Cardiac muscle cell (in vitro differentiated cells and primary cell): Measurements from ENCODE around the gene SLC46A2. TPM values are rescaled to one million over a fixed set of nuclear protein-coding genes. Genes with fewer than 3 reads are reported as not detected.

Experiments used
- DNase-seq, 2 donors: peaks; one replicate each; pipeline versions ENCODE4 v3.0.0 to v3.0.0-alpha.2; 2010 to 2017; ENCODE audit warnings: low read depth in 1 of 2, low spot score in 1 of 2
- H3K27ac ChIP-seq: fragments of 200-600 bp; sonication (generic); 2 replicates; pipeline ENCODE4 v1.5.1; 2016
- H3K27me3 ChIP-seq: fragments of 200-600 bp; sonication (generic); 2 replicates; pipeline ENCODE4 v1.6.0; 2016; ENCODE audit warnings: control low read depth
- H3K36me3 ChIP-seq: fragments of 200-600 bp; sonication (generic); 2 replicates; pipeline ENCODE4 v1.5.1; 2016; ENCODE audit warnings: control low read depth
- H3K4me1 ChIP-seq: fragments of 200-600 bp; sonication (generic); 2 replicates; pipeline ENCODE4 v1.8.1; 2017; ENCODE audit warnings: low read depth, mild to moderate bottlenecking, mixed run types
- H3K4me3 ChIP-seq: fragments of 200-600 bp; sonication (generic); 2 replicates; pipeline ENCODE4 v1.5.1; 2016; ENCODE audit warnings: mild to moderate bottlenecking
- H3K9me3 ChIP-seq: fragments of 200-600 bp; sonication (generic); 2 replicates; pipeline ENCODE4 v1.5.1; 2017; ENCODE audit warnings: low read depth, mild to moderate bottlenecking, control low read depth
- polyA plus RNA-seq: library from polyadenylated mRNA; unstranded; fragments of >200 nt; fragmentation: Nextera tagmentation; extraction: Ambion mirVana; gene quantifications from 2 replicates; pipeline ENCODE4 v1.2.1, GENCODE V29; 2016
- total RNA-seq: library from RNA; depleted of rRNA; stranded (reverse); fragments of >200 nt; gene quantifications from 2 replicates; pipeline ENCODE4 v1.2.3, GENCODE V29; 2016
- TF ChIP-seq, protein P1 (sequence below): IDR thresholded peaks from 2 replicates; pipeline ENCODE4 v1.5.1; 2012; ENCODE audit warnings: low read depth, mild to moderate bottlenecking, low read length

The SLC46A2 gene
- total and polyA plus RNA-seq, 2 experiments from 2014 or later, result not detected

DNA sequence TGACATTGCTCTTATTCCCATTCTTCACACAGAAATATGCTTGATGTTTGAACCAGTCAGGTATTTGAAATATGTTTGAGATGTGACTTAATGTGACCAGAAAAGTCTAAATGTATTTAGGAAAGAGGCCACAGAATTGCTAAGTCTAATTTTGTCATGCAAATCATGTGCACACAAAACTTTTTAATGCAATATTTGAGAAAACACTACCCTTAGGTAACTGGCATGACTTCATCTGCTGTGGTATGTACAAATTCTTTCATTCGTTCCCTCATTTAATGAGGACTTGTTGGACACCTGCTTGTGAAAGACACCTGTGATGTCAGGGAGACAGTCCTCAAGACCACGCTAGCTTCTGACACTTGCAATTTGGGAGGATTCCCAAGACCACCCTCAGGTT is 21.1 kb upstream of the SLC46A2 start:
- Histone ChIP-seq H3K4me3 (no peak overlapping the region), H3K4me1 (no peaks in the 10 kb centered on the region), H3K9me3 (no peaks in the 10 kb centered on the region), H3K27ac (no peak overlapping the region), H3K36me3 (no peaks in the 10 kb centered on the region), H3K27me3 (peaks cover 25% of the 10 kb centered on the region)
- TF ChIP-seq, protein P1, sequence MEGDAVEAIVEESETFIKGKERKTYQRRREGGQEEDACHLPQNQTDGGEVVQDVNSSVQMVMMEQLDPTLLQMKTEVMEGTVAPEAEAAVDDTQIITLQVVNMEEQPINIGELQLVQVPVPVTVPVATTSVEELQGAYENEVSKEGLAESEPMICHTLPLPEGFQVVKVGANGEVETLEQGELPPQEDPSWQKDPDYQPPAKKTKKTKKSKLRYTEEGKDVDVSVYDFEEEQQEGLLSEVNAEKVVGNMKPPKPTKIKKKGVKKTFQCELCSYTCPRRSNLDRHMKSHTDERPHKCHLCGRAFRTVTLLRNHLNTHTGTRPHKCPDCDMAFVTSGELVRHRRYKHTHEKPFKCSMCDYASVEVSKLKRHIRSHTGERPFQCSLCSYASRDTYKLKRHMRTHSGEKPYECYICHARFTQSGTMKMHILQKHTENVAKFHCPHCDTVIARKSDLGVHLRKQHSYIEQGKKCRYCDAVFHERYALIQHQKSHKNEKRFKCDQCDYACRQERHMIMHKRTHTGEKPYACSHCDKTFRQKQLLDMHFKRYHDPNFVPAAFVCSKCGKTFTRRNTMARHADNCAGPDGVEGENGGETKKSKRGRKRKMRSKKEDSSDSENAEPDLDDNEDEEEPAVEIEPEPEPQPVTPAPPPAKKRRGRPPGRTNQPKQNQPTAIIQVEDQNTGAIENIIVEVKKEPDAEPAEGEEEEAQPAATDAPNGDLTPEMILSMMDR, result no peak
- DNase-seq, result no peak

DNA sequence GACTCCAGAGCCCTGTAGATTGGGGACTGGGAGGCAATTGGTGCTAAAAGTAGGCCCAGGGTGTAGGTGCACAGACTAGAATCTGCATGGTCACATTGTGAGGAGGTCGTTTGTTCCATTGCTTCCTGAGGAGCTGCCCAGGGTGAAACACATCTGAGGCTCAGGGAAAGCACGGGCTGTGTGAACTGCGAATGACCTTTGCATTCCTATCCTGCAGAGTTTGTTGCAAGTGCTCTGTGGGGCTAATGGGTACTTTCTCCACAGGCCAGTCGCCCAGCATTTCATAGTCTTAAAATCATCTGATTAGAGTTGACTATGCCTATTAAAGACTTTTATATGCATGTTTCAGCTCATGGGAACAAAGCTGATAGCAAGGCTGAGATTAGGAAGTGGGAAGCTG is 14.4 kb upstream of the SLC46A2 start:
- peak in 1 of 2 donors; percentile 73 for DNase-seq

DNA sequence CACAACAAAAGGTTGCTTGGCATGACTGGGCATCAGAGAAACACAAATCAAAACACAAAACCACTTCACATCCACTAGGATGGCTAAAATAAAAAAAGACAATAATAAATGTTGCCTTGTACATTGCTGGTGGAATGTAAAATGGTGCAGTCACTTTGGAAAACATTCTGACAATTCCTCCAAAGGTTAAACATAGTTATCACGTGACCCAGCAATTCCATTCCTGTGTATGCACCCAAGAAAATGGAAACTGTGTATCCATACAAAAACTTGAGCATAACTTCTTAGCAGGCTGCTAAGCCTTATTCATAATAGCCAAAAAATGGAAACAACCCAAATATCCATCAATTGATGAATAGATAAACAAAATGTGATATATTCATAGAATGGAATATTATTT is 10.2 kb upstream of the SLC46A2 start:
- H3K4me1 ChIP-seq, result peaks cover 9% of the 10 kb centered on the region
- no peaks in the 10 kb centered on the region for H3K9me3 ChIP-seq
- H3K27ac ChIP-seq, result no peak overlapping the region
- DNase-seq, result no peak
- TF ChIP-seq, protein P1, result no peak
- no peak overlapping the region for H3K4me3 ChIP-seq
- H3K36me3 ChIP-seq, result no peaks in the 10 kb centered on the region
- peaks cover 8% of the 10 kb centered on the region for H3K27me3 ChIP-seq

More for the DNA sequence above, 14.4 kb upstream of the SLC46A2 start:
- peaks cover 17% of the 10 kb centered on the region for H3K27me3 ChIP-seq
- peak overlapping the region; percentile 80 for H3K27ac ChIP-seq
- peaks cover 9% of the 10 kb centered on the region for H3K4me1 ChIP-seq
- H3K4me3 ChIP-seq, result no peak overlapping the region
- TF ChIP-seq, protein P1, result no peak
- H3K9me3 ChIP-seq, result no peaks in the 10 kb centered on the region
- no peaks in the 10 kb centered on the region for H3K36me3 ChIP-seq

DNA sequence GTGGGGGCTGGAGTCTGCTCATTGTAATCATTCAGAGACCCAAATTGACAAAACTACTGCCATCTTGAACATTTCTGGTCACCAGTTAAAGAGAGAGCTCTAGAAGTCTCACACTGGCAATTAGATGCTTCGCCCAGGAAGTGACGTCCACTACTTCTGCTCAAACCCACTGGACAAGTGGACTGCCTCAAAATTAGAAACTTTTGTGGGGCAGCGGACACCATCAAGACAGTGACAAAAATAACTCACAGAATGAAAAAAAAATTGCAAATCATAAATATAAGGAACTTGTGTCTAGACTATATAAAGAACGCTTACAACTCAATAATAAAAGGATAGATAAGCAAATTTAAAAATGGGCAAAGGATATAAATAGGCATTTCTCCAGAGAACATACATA is 9.8 kb upstream of the SLC46A2 start:
- TF ChIP-seq, protein P1, result no peak
- H3K27me3 ChIP-seq, result peaks cover 8% of the 10 kb centered on the region
- H3K4me1 ChIP-seq, result peaks cover 9% of the 10 kb centered on the region
- H3K27ac ChIP-seq, result no peak overlapping the region
- no peak for DNase-seq
- no peaks in the 10 kb centered on the region for H3K9me3 ChIP-seq
- H3K4me3 ChIP-seq, result no peak overlapping the region
- H3K36me3 ChIP-seq, result no peaks in the 10 kb centered on the region

DNA sequence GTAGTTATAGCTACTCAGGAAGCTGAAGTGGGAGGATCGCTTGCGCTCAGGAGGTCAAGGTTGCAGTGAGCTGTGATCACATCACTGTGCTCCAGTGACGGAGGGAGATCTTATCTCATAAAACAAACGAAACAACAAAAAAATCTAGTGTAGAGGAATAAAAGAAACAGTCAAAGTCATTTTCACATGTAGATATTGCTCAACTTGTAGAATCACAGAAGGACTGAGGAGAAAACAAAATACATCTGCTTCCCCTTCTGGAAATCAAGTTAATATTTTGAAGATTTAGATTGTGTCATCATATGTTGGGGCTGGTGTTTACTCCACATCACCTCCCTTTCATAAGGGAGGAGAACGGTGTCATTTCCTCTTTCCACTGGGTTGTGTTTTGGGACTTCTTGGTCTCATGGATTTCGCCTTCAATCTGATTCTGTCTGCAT is 8.2 kb upstream of the SLC46A2 start:
- peaks cover 13% of the 10 kb centered on the region for H3K27me3 ChIP-seq
- no peak for DNase-seq
- TF ChIP-seq, protein P1, result no peak
- H3K4me1 ChIP-seq, result no peaks in the 10 kb centered on the region
- H3K36me3 ChIP-seq, result no peaks in the 10 kb centered on the region
- no peak overlapping the region for H3K4me3 ChIP-seq
- no peaks in the 10 kb centered on the region for H3K9me3 ChIP-seq
- H3K27ac ChIP-seq, result no peak overlapping the region

DNA sequence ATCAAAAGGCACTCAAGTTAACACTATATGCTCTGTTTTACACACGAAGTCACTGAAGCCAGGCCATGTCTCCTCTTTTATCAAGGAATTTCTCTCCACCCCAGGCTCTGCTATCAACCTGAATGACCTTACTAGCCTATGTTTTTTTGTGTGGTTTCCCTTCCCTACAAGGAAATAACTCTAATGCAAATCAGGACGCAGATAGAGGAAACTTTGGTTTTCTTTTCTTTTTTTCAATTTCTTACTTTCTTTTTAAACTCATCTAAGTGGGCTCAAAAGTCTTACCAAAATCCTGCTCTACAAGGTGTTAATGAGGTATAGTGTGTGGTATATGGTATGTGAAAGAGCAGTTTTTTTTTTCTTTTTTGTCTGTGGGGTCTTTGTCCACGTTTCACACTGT is 5.5 kb upstream of the SLC46A2 start:
- no peak for DNase-seq
- no peaks in the 10 kb centered on the region for H3K36me3 ChIP-seq
- no peak overlapping the region for H3K27ac ChIP-seq
- no peaks in the 10 kb centered on the region for H3K9me3 ChIP-seq
- H3K4me3 ChIP-seq, result no peak overlapping the region
- H3K4me1 ChIP-seq, result no peaks in the 10 kb centered on the region
- TF ChIP-seq, protein P1, result no peak
- peaks cover 19% of the 10 kb centered on the region for H3K27me3 ChIP-seq
